Vagina (tissue), 2 donors: Measurements from ENCODE around the gene KRT4.

ENCODE experiments used
- CTCF ChIP-seq, 3 experiments: fragments of 450-650 bp in 2 of 3; fragments of 200-600 bp in 1 of 3; sonication (generic) in 1 of 3; IDR thresholded peaks; one replicate each; pipeline ENCODE4 v1.5.1; 2017 to 2019; ENCODE audit warnings: antibody characterized with exemption in 3 of 3, mild to moderate bottlenecking in 2 of 3, moderate library complexity in 2 of 3
- POLR2A ChIP-seq, 2 donors: fragments of 450-650 bp; IDR thresholded peaks; one replicate each; pipeline ENCODE4 v1.6.1; 2017; ENCODE audit warnings: antibody characterized with exemption in 2 of 2, mild to moderate bottlenecking in 2 of 2, moderate library complexity in 2 of 2
- POLR2AphosphoS5 ChIP-seq, 2 donors: sonication (generic); formaldehyde crosslinking; IDR thresholded peaks; one replicate each; pipeline ENCODE4 v1.9.0; 2017; ENCODE audit warnings: antibody characterized with exemption in 2 of 2, mild to moderate bottlenecking in 2 of 2, low read depth in 1 of 2; ENCODE audit not compliant: insufficient read depth in 1 of 2

- TF ChIP-seq CTCF (IDR thresholded peaks at IDR 0.05) (no peak), POLR2A (IDR thresholded peaks at IDR 0.05) (no peak), POLR2AphosphoS5 (IDR thresholded peaks at IDR 0.05; ENCODE audit: insufficient read depth in 1 of 2, low read depth in 1 of 2) (no peak)
These were observed 21.5 kb upstream of the KRT4 start for GRCh38 chr12:52835271-52836041.
